MCF 10A (cell line): ENCODE measurements around the gene TMEM259. TPM values are rescaled to one million over a fixed set of nuclear protein-coding genes. Genes with fewer than 3 reads are reported as not detected.

Experiments used
- BruUV-seq: library from RNA; stranded (reverse); fragments of 400-500 nt; replicated peaks from 2 replicates; lab custom pipeline; 2021; lab: Mats Ljungman, UMichigan
- CTCF ChIA-PET: fragments of 300-600 bp; sonication (Branson Sonifier 250); formaldehyde crosslinking; extraction: SDS; loops from one replicate; lab custom pipeline; 2021; ENCODE audit warnings: antibody characterized with exemption, inconsistent platforms; lab: Yijun Ruan, JAX
- POLR2A ChIA-PET: fragments of 300-600, 350-650 bp; sonication (Branson Sonifier 250); formaldehyde crosslinking; extraction: SDS; loops from one replicate; lab custom pipeline; 2020; ENCODE audit warnings: antibody characterized with exemption, inconsistent platforms; lab: Yijun Ruan, JAX
- DNase-seq: peaks from one replicate; pipeline ENCODE4 v3.0.0-alpha.2; 2018; ENCODE audit not compliant: unreplicated experiment
- H3K27ac Mint-ChIP-seq: one replicate; pipeline ENCODE4 v1.8.0; 2022; ENCODE audit warnings: mild to moderate bottlenecking, low read depth, mixed read lengths; ENCODE audit not compliant: unreplicated experiment
- H3K27me3 Mint-ChIP-seq: one replicate; pipeline ENCODE4 v1.8.0; 2022; ENCODE audit warnings: mixed read lengths; ENCODE audit not compliant: insufficient read depth, unreplicated experiment
- H3K36me3 Mint-ChIP-seq: one replicate; pipeline ENCODE4 v1.8.0; 2022; ENCODE audit warnings: mild to moderate bottlenecking, moderate library complexity, mixed read lengths; ENCODE audit not compliant: insufficient read depth, unreplicated experiment
- H3K4me1 Mint-ChIP-seq: one replicate; pipeline ENCODE4 v1.8.0; 2022; ENCODE audit warnings: mixed read lengths; ENCODE audit not compliant: insufficient read depth, unreplicated experiment
- H3K4me3 Mint-ChIP-seq: one replicate; pipeline ENCODE4 v1.8.0; 2022; ENCODE audit warnings: mild to moderate bottlenecking, moderate library complexity, mixed read lengths; ENCODE audit not compliant: unreplicated experiment
- H3K9me3 Mint-ChIP-seq: one replicate; pipeline ENCODE4 v1.8.0; 2022; ENCODE audit warnings: mixed read lengths; ENCODE audit not compliant: unreplicated experiment
- intact Hi-C: fragments of 100-400 bp; cut with micrococcal nuclease; formaldehyde crosslinking; loops from 2 replicates; pipeline ENCODE4 v1.14.1; 2022
- total RNA-seq: library from RNA; stranded (reverse); gene quantifications from 2 replicates; pipeline ENCODE4 v1.2.3, GENCODE V29; 2022
- TF ChIP-seq, protein P1 (sequence below): fragments of 200-600 bp; IDR thresholded peaks from one replicate; pipeline ENCODE4 v1.8.0; 2022; ENCODE audit warnings: antibody characterized with exemption, mild to moderate bottlenecking; ENCODE audit not compliant: unreplicated experiment

Gene TMEM259
- total RNA-seq, 1 experiment from 2014 or later = 130 TPM

- CTCF ChIA-PET = interaction anchor here (1.1 kb wide), 1 partner anchor 11 kb away, joined by 5 read pairs; the partner anchor contains the start of gene ARHGAP45
- H3K36me3 Mint-ChIP-seq = no peaks in the 10 kb centered on the region
Measured at GRCh38 chr19:1055886-1056620, 35.1 kb upstream of the TMEM259 start.

GRCh38 chr19:1055028-1055425 is 34.1 kb upstream of the TMEM259 start:
- TF ChIP-seq, protein P1, sequence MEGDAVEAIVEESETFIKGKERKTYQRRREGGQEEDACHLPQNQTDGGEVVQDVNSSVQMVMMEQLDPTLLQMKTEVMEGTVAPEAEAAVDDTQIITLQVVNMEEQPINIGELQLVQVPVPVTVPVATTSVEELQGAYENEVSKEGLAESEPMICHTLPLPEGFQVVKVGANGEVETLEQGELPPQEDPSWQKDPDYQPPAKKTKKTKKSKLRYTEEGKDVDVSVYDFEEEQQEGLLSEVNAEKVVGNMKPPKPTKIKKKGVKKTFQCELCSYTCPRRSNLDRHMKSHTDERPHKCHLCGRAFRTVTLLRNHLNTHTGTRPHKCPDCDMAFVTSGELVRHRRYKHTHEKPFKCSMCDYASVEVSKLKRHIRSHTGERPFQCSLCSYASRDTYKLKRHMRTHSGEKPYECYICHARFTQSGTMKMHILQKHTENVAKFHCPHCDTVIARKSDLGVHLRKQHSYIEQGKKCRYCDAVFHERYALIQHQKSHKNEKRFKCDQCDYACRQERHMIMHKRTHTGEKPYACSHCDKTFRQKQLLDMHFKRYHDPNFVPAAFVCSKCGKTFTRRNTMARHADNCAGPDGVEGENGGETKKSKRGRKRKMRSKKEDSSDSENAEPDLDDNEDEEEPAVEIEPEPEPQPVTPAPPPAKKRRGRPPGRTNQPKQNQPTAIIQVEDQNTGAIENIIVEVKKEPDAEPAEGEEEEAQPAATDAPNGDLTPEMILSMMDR = no peak
- no peak for DNase-seq
- no peak overlapping the region for H3K27ac Mint-ChIP-seq
- BruUV-seq = no TSS peak
- ChIA-PET CTCF (interaction anchor here (0.6 kb wide), 1 partner anchor 122 kb away, joined by 3 read pairs; no protein-coding TSS in a partner anchor), POLR2A (interaction anchor here (1.3 kb wide), 1 partner anchor 26 kb away, joined by 4 read pairs; no protein-coding TSS in a partner anchor)
- H3K9me3 Mint-ChIP-seq = no peaks in the 10 kb centered on the region
- H3K27me3 Mint-ChIP-seq = no peaks in the 10 kb centered on the region
- H3K4me3 Mint-ChIP-seq = no peak overlapping the region
- intact Hi-C loops = loop anchor here (5.0 kb wide), 1 partner anchor 137 kb away; no protein-coding TSS in a partner anchor
- H3K36me3 Mint-ChIP-seq = no peaks in the 10 kb centered on the region
- H3K4me1 Mint-ChIP-seq = no peaks in the 10 kb centered on the region

More at GRCh38 chr19:1055886-1056620, 35.1 kb upstream of the TMEM259 start:
- POLR2A ChIA-PET = interaction anchor here (1.5 to 1.6 kb wide), 2 partner anchors 15 to 30 kb away, joined by 3 to 5 read pairs; partner anchors contain the start of gene CNN2
- no peaks in the 10 kb centered on the region for H3K9me3 Mint-ChIP-seq
- BruUV-seq = no TSS peak
- no peaks in the 10 kb centered on the region for H3K4me1 Mint-ChIP-seq
- no peak overlapping the region for H3K4me3 Mint-ChIP-seq
- TF ChIP-seq, protein P1 = no peak
- H3K27ac Mint-ChIP-seq = peak overlapping the region; percentile 63
- no peaks in the 10 kb centered on the region for H3K27me3 Mint-ChIP-seq
- no peak for DNase-seq
- intact Hi-C loops = loop anchor here (5.0 kb wide), 1 partner anchor 136 kb away; no protein-coding TSS in a partner anchor

GRCh38 chr19:1054102-1055027 is 33.4 kb upstream of the TMEM259 start:
- ChIA-PET CTCF (interaction anchor here (0.6 to 1.3 kb wide), 2 partner anchors 11 to 123 kb away, joined by 3 to 4 read pairs; no protein-coding TSS in a partner anchor), POLR2A (interaction anchor here (0.7 to 1.7 kb wide), 5 partner anchors 11 to 28 kb away, joined by 3 to 6 read pairs (median 4); partner anchors contain the start of genes ABCA7 and CNN2)
- no peaks in the 10 kb centered on the region for H3K9me3 Mint-ChIP-seq
- DNase-seq = no peak
- no peaks in the 10 kb centered on the region for H3K27me3 Mint-ChIP-seq
- BruUV-seq = no TSS peak
- no peaks in the 10 kb centered on the region for H3K4me1 Mint-ChIP-seq
- TF ChIP-seq, protein P1 = no peak
- intact Hi-C loops = loop anchor here (5.0 kb wide), 1 partner anchor 138 kb away; no protein-coding TSS in a partner anchor
- no peak overlapping the region for H3K4me3 Mint-ChIP-seq
- H3K27ac Mint-ChIP-seq = no peak overlapping the region
- H3K36me3 Mint-ChIP-seq = no peaks in the 10 kb centered on the region
